ENCODE results near the gene IL10.

Gene IL10

DNA sequence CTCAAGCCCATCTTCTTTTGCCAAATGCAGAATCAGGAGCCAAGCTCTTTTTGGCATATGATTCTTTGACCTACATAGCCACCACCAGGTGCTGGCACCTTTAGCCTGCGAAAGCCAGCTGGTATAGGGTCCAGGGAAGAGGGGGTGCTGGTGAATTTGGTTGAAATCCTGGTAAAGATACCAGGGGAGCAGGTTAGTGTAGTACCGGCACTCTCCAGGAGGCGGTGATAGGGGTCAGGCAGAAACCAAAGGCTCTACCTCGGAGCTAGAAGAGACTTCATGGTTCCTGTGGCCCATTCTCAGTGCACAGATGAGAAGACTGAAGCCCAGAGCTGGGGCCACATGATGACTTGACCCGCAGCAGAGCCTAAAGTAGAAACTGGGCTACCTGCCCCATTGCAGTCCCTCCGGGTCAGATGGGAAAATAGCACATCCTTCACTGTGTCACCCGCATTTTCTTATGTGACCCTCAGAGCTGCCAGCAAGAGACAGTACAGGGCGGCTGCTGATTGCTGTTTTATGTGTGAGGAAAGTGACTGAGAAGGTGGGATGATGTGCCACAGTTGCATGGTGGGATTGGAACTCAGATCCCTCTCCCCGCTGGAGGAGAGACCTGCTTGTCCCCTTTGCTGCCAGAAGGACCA is 37.7 kb downstream of the IL10 start:
- peak; percentile 72 for DNase-seq (ENCODE audit: low spot score)

DNA sequence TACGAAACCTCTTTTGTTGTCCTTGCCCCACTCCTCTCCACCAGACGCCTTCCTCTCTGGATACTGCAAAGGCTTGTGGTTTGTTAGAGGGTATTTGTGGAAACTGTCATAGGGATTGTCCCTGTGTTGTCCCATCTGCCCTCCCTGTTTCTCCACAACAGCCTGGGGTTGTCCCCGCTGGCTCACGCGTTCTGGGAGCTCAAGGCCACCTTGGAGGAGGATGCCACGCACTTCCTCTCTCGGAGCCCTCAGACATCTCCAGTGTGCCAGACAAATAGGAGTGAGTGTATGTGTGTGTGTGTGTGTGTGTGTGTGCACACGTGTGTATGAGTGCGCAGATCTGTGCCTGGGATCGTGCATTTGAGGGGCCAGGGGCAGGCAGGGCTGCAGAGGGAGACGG is 39.3 kb downstream of the IL10 start:
- no peak for DNase-seq (ENCODE audit: low spot score)

DNA sequence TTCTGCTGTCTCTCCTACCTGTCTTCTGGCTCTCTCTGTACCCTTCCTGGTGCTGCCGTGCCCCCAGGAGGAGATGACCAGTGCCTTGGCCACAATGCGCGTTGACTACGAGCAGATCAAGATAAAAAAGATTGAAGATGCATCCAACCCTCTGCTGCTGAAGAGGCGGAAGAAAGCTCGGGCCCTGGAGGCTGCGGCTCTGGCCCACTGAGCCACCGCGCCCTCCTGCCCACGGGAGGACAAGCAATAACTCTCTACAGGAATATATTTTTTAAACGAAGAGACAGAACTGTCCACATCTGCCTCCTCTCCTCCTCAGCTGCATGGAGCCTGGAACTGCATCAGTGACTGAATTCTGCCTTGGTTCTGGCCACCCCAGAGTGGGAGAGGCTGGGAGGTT is 39.8 kb downstream of the IL10 start:
- no peak for DNase-seq (ENCODE audit: low spot score)

DNA sequence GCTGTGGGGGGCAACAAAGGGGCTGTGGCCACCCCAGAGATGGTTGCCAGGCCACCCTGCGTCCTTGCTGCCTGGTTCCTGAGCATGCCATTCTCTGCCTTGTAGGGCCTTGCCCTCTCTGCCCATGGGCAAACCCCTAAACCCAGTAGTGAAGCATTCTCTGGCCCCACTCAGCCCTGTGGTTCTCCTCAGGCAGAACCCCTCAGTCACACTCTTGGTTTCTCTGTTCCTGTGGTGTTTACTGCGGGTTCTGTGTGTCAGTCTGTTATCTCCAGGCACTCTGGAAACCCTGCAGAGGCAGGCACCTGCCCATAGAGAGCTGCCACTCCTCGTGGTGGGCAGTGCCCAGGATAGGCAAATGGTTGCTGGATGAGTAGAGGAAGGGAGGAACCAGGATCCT is 42.8 kb downstream of the IL10 start:
- no peak for DNase-seq (ENCODE audit: low spot score)

GRCh38 chr1:206729050-206729449 is 43.2 kb downstream of the IL10 start:
- no peak for DNase-seq (ENCODE audit: low spot score)

GRCh38 chr1:206728697-206728987 is 43.7 kb downstream of the IL10 start:
- no peak for DNase-seq (ENCODE audit: low spot score)

DNA sequence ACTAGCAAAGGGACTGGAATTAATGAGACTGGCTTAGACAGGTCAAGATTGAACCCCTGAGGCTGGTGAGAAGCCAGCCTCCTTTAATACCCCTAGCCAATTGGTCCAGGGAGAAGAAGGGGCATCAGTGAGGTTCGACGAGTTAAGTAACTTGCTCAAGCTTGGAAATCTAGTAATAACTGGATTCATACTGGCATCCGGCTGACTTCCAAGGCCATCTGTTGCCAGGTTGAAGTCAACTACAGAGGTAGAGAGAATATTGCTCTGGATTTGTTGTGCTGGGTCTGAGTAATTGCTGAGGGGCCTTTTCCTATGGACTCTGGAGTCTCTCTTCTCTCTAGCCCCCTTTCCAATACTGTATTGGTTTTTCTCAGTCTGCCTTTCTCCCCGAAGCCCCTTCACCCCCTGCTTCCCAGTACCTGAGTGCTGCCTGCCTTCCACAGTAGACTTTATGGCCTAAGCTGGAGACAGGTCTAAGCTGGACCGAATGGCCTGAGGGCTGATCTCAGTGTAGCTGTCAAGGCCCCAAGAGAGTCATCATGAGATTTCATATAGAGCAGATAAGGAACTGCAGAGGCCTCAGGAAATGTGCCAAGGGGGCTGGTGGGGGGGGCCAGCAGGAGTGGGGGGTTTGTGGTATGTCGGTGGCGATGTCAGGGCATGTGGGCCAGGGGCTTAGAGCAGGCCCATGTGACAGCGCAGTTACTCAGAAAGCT is 44.2 kb downstream of the IL10 start:
- DNase-seq (ENCODE audit: low spot score) = no peak

- peak; percentile 56 for DNase-seq (ENCODE audit: low spot score)
Measured at GRCh38 chr1:206725109-206725963, 47.0 kb downstream of the IL10 start.

GRCh38 chr1:206723805-206724472 is 48.4 kb downstream of the IL10 start:
- DNase-seq (ENCODE audit: low spot score) = no peak

DNA sequence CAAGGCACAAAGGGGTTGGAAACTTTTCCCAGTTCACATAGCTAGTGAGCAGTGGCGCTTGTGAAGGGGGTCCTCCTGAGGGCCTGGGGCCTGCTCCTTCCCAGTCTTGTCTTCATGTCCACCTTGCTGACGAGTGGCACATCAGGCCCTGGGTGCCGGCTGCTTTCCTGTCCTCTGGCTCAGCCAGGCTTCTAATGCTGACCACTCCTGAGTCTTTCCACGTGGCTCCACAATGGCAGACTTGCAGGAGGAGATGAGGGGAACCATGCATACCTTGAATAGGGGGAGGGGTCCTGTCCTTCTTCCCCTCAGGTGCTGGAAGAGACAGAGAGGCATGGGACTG is 48.9 kb downstream of the IL10 start:
- no peak for DNase-seq (ENCODE audit: low spot score)

DNA sequence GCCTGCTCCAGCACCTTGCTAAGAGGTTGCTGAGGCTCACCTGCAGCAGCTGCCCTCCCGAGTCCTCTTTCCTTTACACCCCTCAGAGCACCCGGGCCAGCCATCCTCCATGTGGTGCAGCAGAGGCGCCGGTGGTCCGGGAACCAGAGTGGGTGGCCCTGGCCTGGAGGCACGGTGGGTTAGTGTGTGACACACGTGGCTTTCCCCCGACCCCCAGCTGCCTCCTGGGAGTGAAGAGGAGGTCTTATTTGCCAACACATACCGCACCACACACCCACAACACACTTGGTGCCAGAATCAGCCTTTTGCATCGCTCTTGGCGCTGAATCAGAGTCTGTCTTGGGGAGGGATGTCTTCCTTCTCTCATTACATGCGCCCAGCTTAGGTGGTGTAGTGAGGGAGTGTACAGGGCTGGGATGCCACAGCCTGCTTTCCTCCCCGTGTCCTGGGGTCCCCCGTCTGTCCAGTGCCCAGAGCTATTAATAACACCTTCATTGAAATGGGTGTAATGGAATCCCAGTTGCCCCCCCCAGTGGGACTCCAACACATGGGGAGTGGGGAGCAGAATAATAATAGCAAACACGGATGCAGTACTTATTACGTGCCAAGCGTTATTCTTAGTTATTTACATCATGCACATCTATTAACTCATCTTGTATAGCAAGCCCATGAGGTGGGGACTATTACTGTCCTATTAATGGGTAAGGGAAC is 49.4 kb downstream of the IL10 start:
- DNase-seq (ENCODE audit: low spot score) = no peak

GRCh38 chr1:206721454-206721853 is 50.8 kb downstream of the IL10 start:
- no peak for DNase-seq (ENCODE audit: low spot score)

DNA sequence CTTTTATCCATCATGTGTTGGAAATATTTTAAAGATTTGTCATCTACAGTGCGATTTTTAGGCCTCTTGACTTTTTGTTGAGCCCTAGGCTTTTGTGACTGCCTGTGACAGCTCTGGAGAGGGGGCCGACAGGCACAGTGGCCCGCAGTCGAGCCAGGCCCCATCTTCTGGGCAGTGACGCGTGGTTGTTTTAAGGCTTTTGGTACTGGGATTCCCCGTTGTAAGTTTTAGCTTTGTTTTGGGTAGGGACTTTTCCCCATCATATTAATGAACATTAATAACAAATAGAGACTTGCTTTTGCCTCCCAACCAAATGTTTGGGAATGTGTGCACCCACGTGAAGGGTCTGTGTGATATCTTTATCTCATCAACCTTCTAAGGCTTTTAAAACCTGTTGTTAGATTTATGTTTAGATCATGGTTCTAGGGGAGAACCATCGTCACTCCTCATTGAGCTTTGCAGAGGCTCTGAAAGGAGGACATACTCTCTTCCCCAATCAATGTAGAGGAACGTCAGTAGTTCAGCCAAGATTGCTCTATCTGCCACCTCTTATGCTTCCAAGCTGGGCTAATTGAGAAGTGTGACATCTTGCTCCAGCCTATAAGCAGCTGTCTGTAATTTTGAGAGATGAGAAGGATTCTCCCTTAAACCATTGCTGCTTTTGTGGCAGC is 53.0 kb downstream of the IL10 start:
- no peak for DNase-seq (ENCODE audit: low spot score)

GRCh38 chr1:206717674-206717989 is 54.7 kb downstream of the IL10 start:
- no peak for DNase-seq (ENCODE audit: low spot score)

Data from CD4-positive, alpha-beta T cell treated with Interleukin-15 for 4 hours (primary cell).